GM12878 (cell line): ENCODE results near the gene STIL. TPM values are rescaled to one million over a fixed set of nuclear protein-coding genes. Genes with fewer than 3 reads are reported as not detected.
A peak's percentile ranks its signal among the peaks of the same experiment; 100 is the strongest.

Experiments
- ATAC-seq: fragments of 200-7000 bp; cut with Tn5 transposase; 3 replicates; pipeline ENCODE4 v1.9.1; 2020; ENCODE audit warnings: mild to moderate bottlenecking, moderate library complexity
- BruUV-seq: library from RNA; stranded (reverse); fragments of 400-500 nt; replicated peaks from 2 replicates; lab custom pipeline; 2021; lab: Mats Ljungman, UMichigan
- CTCF ChIA-PET: fragments of 300-600 bp; sonication (Branson Sonifier 250); formaldehyde crosslinking; extraction: SDS; loops from one replicate; lab custom pipeline; 2021; ENCODE audit warnings: inconsistent platforms; lab: Yijun Ruan, JAX
- POLR2A ChIA-PET: fragments of 350-600 bp; formaldehyde crosslinking; extraction: SDS; loops from one replicate; lab custom pipeline; 2021; ENCODE audit warnings: inconsistent platforms; lab: Charles Lee
- RAD21 ChIA-PET: fragments of 300-600 bp; sonication (Branson Sonifier 250); formaldehyde crosslinking; loops from one replicate; lab custom pipeline; 2023; ENCODE audit warnings: antibody characterized with exemption; ENCODE audit not compliant: unreplicated experiment; lab: Charles Lee
- SMC1A ChIA-PET: fragments of 300-600 bp; sonication (Branson Sonifier 250); formaldehyde crosslinking; loops from one replicate; lab custom pipeline; 2023; ENCODE audit not compliant: unreplicated experiment, uncharacterized antibody; lab: Charles Lee
- DNase-seq: peaks from one replicate; pipeline ENCODE4 v3.0.0-alpha.2; 2011; ENCODE audit warnings: low read depth, low spot score
- FAIRE-seq: peaks from 3 replicates; lab custom pipeline; 2011; peaks lifted over from hg19 to GRCh38; lab: Jason Lieb, UNC
- H2AFZ ChIP-seq: 2 replicates; pipeline ENCODE4 v1.6.0; 2011; ENCODE audit warnings: low read depth, low read length, control low read depth; ENCODE audit not compliant: control insufficient read depth
- H3K27ac ChIP-seq: 2 replicates; pipeline ENCODE4 v1.5.1; 2011; ENCODE audit warnings: control low read depth; ENCODE audit not compliant: control insufficient read depth, insufficient read depth
- H3K27me3 ChIP-seq, 2 experiments: replicated peaks in 1 of 2; 2 replicates each; pipeline versions ENCODE4 v1.6.0 to v1.6.1; 2011; ENCODE audit warnings: low read length in 1 of 2; ENCODE audit not compliant: control insufficient read depth in 2 of 2, insufficient read depth in 2 of 2
- H3K36me3 ChIP-seq, 2 experiments: 2 replicates each; pipeline ENCODE4 v1.5.1; 2011; ENCODE audit warnings: low read length in 1 of 2; ENCODE audit not compliant: control insufficient read depth in 2 of 2, insufficient read depth in 2 of 2
- H3K4me1 ChIP-seq: 2 replicates; pipeline ENCODE4 v1.6.1; 2011; ENCODE audit warnings: mild to moderate bottlenecking, low read length, moderate library complexity, mixed read lengths; ENCODE audit not compliant: control insufficient read depth, insufficient read depth
- H3K4me2 ChIP-seq: 2 replicates; pipeline ENCODE4 v1.6.0; 2011; ENCODE audit warnings: control low read depth; ENCODE audit not compliant: control insufficient read depth, insufficient read depth
- H3K4me3 ChIP-seq: fragments of 200-600 bp; sonication (generic); 2 replicates; pipeline ENCODE4 v1.5.1; 2016
- H3K79me2 ChIP-seq: 2 replicates; pipeline ENCODE4 v1.6.0; 2011; ENCODE audit warnings: low read length; ENCODE audit not compliant: control insufficient read depth, insufficient read depth
- H3K9ac ChIP-seq: 2 replicates; pipeline ENCODE4 v1.8.0; 2011; ENCODE audit warnings: low read length, control low read depth, mixed read lengths; ENCODE audit not compliant: control insufficient read depth, insufficient read depth
- H3K9me3 ChIP-seq: replicated peaks from 3 replicates; pipeline ENCODE4 v1.5.1; 2011; ENCODE audit warnings: mild to moderate bottlenecking, low read length; ENCODE audit not compliant: control insufficient read depth, insufficient read depth
- H4K20me1 ChIP-seq: 2 replicates; pipeline ENCODE4 v1.6.0; 2011; ENCODE audit not compliant: control insufficient read depth, insufficient read depth
- NR2F1 ChIP-seq: fragments of 450-650 bp; conservative IDR thresholded peaks from 2 replicates; pipeline ENCODE4 v1.6.1; 2017; ENCODE audit warnings: mild to moderate bottlenecking
- RB1 ChIP-seq: fragments of 450-650 bp; formaldehyde crosslinking; IDR thresholded peaks from 2 replicates; pipeline ENCODE4 v1.6.1; 2017; ENCODE audit warnings: mild to moderate bottlenecking, borderline replicate concordance
- SIN3A ChIP-seq: IDR thresholded peaks from 2 replicates; pipeline ENCODE4 v1.6.1; 2012; ENCODE audit warnings: low read depth, low read length, improper control_type of control experiment
- ZBTB4 ChIP-seq: fragments of 450-650 bp; formaldehyde crosslinking; IDR thresholded peaks from 2 replicates; pipeline ENCODE4 v1.4.0; 2022; ENCODE audit warnings: mild to moderate bottlenecking, moderate library complexity
- in situ Hi-C: fragments of 300-500 bp; cut with MboI; formaldehyde crosslinking; loops from 9 replicates; pipeline ENCODE4 v1.14.3; 2018; ENCODE audit warnings: mixed read lengths
- intact Hi-C: fragments of 100-400 bp; cut with micrococcal nuclease; formaldehyde crosslinking; loops from one replicate; pipeline ENCODE4 v1.14.2; 2022; ENCODE audit not compliant: unreplicated experiment
- polyA plus RNA-seq, 11 experiments: library from polyadenylated mRNA; depleted of rRNA in 4 of 11; unstranded in 6 of 11; stranded (reverse) in 5 of 11; fragments of >200 nt; fragmentation: Nextera tagmentation in 4 of 11; fragmentation: Illumina TruSeq in 1 of 11; extraction: Ambion mirVana in 4 of 11; extraction: Trizol in 1 of 11; gene quantifications; 1 replicate in 1 of 11; 2 replicates in 10 of 11; pipeline versions ENCODE4 v1.2.1 to v1.2.3, GENCODE V29; 2011 to 2016; ENCODE audit warnings: inconsistent platforms in 2 of 11, missing spikeins in 2 of 11, low read depth in 1 of 11
- total RNA-seq, 4 experiments: library from RNA; depleted of rRNA in 3 of 4; stranded (reverse); fragments of >200 nt in 3 of 4; fragmentation: Illumina TruSeq in 1 of 4; extraction: Trizol in 1 of 4; gene quantifications; 2 replicates each; pipeline versions ENCODE4 v1.2.1 to v1.2.3, GENCODE V29; 2013 to 2021

STIL gene
- total and polyA plus RNA-seq, 10 of the 15 experiments (the other 5 are each of a cell fraction or from before 2014, with no cell fraction given): 6.0 to 35.1 (median 26.5) TPM

- TF ChIP-seq SIN3A (no peak), ZBTB4 (CRISPR knock-in tag) (no peak), NR2F1 (no peak), RB1 (no peak)
- no peak for ATAC-seq
- Histone ChIP-seq H3K4me2 (0 out of 2 replicates have a peak overlapping the region, but pooled peaks have one; percentile 33), H3K27ac (0 out of 2 replicates have a peak overlapping the region, but pooled peaks have one; percentile 11), H3K79me2 (peaks cover 51% of the 10 kb centered on the region), H3K9me3 (no peaks in the 10 kb centered on the region), H3K9ac (no peak overlapping the region), H2AFZ (no peak overlapping the region), H4K20me1 (no peaks in the 10 kb centered on the region), H3K36me3 (0 out of 4 replicates have a peak, but pooled peaks cover 0 to 3% of the 10 kb centered on the region in 2 experiments), H3K27me3 (no peaks in the 10 kb centered on the region), H3K4me3 (no peak overlapping the region), H3K4me1 (no peaks in the 10 kb centered on the region)
- SMC1A ChIA-PET: interaction anchor here (0.7 to 3.2 kb wide), 9 partner anchors 10 to 241 kb away, joined by 3 to 20 read pairs (median 4); partner anchors contain the start of gene STIL
- POLR2A ChIA-PET: interaction anchor here (0.6 to 1.4 kb wide), 7 partner anchors 11 to 206 kb away, joined by 3 to 5 read pairs (median 3); partner anchors contain the start of genes FOXD2 and STIL
- in situ Hi-C loops (no loop called here), intact Hi-C loops (loop anchor here (10.0 kb wide), 1 partner anchor 96 kb away; the partner anchor contains the start of gene FOXD2)
- BruUV-seq: no TSS peak
- RAD21 ChIA-PET: interaction anchor here (0.6 to 1.2 kb wide), 6 partner anchors 12 to 1299 kb away, joined by 3 read pairs; partner anchors contain the start of gene STIL
- FAIRE-seq: no peak
- DNase-seq: no peak
- CTCF ChIA-PET: interaction anchor here (0.6 to 2.6 kb wide), 14 partner anchors 12 to 734 kb away, joined by 3 to 14 read pairs (median 5); partner anchors contain the start of genes FOXD2 and STIL
These were observed 24.5 kb upstream of the STIL start for GRCh38 chr1:47338249-47339077.
